HG02840 (cell line): ENCODE results near the gene PCDHA6.
"Not testable (repeated sequence)": the region's sequence is repeated elsewhere in the genome, so short reads cannot be mapped to it uniquely, and the experiment has no call there.

ENCODE experiments used
- ATAC-seq: cut with Tn5 transposase; IDR thresholded peaks from one replicate; pipeline ENCODE4 v1.9.1; 2021; ENCODE audit warnings: mild to moderate bottlenecking, moderate library complexity, moderate number of reproducible peaks; ENCODE audit not compliant: unreplicated experiment, low FRiP score

Gene PCDHA6

GRCh38 chr5:140808889-140809291 lies 18.9 kb upstream of the PCDHA6 start:
- ATAC-seq: no peak

GRCh38 chr5:140821375-140822280 lies 6.1 kb upstream of the PCDHA6 start, which contains the start of gene PCDHA5:
Gene PCDHA5, plus strand, starts transcription at chr5:140821613.
- ATAC-seq: no peak

GRCh38 chr5:140822281-140822629 lies 5.5 kb upstream of the PCDHA6 start:
- ATAC-seq: no peak

- ATAC-seq: not testable (repeated sequence)
These were observed 4.8 kb upstream of the PCDHA6 start for GRCh38 chr5:140822969-140823368.

- no peak for ATAC-seq
These were observed 4.3 kb upstream of the PCDHA6 start for GRCh38 chr5:140823475-140823874.

- ATAC-seq: no peak
These were observed 590 bp downstream of the PCDHA6 start for GRCh38 chr5:140828362-140828737.

GRCh38 chr5:140829511-140830501 lies 2.0 kb downstream of the PCDHA6 start:
- not testable (repeated sequence) for ATAC-seq

GRCh38 chr5:140833993-140834392 lies 6.2 kb downstream of the PCDHA6 start, which contains the start of gene PCDHA7:
Gene PCDHA7, plus strand, starts transcription at chr5:140834269. Its CDS starts 115 bp downstream, at chr5:140834384.
- no peak for ATAC-seq

- not testable (repeated sequence) for ATAC-seq
These were observed 6.8 kb downstream of the PCDHA6 start for GRCh38 chr5:140834439-140835008.

GRCh38 chr5:140835622-140836510 lies 8.1 kb downstream of the PCDHA6 start:
- ATAC-seq: no peak

- ATAC-seq: no peak
These were observed 13.5 kb downstream of the PCDHA6 start, which contains the start of gene PCDHA8 for GRCh38 chr5:140840978-140841962. Gene PCDHA8, plus strand, starts transcription at chr5:140841187. Its CDS starts 135 bp downstream, at chr5:140841322.

- ATAC-seq: no peak
These were observed 15.3 kb downstream of the PCDHA6 start for GRCh38 chr5:140842798-140843733.

GRCh38 chr5:140848139-140849102 lies 20.7 kb downstream of the PCDHA6 start, which contains the start of gene PCDHA9:
Gene PCDHA9, plus strand, starts transcription at chr5:140848382. Its CDS starts 114 bp downstream, at chr5:140848496.
- ATAC-seq: not testable (repeated sequence)

- ATAC-seq: not testable (repeated sequence)
These were observed 22.3 kb downstream of the PCDHA6 start for GRCh38 chr5:140849831-140850634.
